GM18519 (cell line): Measurements from ENCODE around the gene COL4A2.

Source experiments
- ATAC-seq: cut with Tn5 transposase; IDR thresholded peaks from one replicate; pipeline ENCODE4 v1.9.1; 2021; ENCODE audit warnings: mild to moderate bottlenecking, moderate library complexity; ENCODE audit not compliant: unreplicated experiment, low FRiP score

Gene COL4A2

DNA sequence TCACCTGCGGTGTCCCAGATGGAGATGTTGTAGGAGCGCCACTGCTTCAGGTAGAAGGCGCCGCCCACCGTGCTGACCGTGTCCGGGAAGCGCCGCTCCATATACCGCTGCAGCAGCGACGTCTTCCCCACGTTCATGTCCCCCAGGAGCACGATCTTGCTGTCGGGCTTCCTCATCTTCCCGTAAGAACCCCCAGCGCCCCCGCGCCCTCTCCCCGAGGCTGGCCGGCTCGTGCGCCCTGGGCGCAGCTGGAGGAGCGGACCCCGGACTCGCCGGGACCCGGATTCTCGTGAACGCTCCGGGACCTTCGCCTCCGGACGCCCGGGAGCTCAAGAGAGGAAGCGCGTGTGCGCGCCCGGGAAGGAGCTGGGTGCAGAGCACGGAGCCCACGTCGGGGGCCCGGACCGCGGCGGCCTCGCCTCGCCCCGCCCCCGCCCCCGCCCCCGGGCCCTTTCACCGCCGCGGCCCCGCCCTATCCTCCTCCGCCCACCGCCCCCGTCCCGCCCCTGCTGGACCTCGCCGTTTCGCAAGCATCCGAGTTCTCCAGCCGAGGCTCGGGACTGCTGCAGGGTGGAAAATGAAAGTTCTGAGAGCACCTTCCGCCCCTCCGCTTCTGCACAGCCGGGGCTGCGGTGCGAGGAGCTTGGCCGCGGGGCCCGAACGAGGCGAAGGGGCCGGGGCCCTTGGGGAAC is 254.4 kb downstream of the COL4A2 start, which contains the start of gene RAB20:
Gene RAB20, minus strand, starts transcription at position 379 of the 692 bp plus-strand sequence. Its CDS starts 203 bp downstream, at position 176.
- ATAC-seq, result peak; percentile 56

GRCh38 chr13:110562036-110562597 is 255.0 kb downstream of the COL4A2 start:
- ATAC-seq, result no peak
